H1 (cell line): Measurements from ENCODE around the gene FOXP4. TPM values are rescaled to one million over a fixed set of nuclear protein-coding genes. Genes with fewer than 3 reads are reported as not detected.

ENCODE experiments used
- CEBPB ChIP-seq: IDR thresholded peaks from 2 replicates; pipeline ENCODE4 v1.6.1; 2012; ENCODE audit warnings: low read depth, low read length
- CHD7 ChIP-seq: fragments of 300-600 bp; sonication (generic); IDR thresholded peaks from 2 replicates; pipeline ENCODE4 v1.7.1; 2012; ENCODE audit warnings: low read length, moderate library complexity, mild to moderate bottlenecking, inconsistent platforms; ENCODE audit not compliant: insufficient replicate concordance
- POLR2A ChIP-seq, 2 experiments: IDR thresholded peaks; 1 replicate in 1 of 2; 2 replicates in 1 of 2; pipeline ENCODE4 v1.6.1; 2011; ENCODE audit warnings: low read depth in 2 of 2, low read length in 2 of 2, mild to moderate bottlenecking in 2 of 2; ENCODE audit errors: control extremely low read depth in 1 of 2
- TCF12 ChIP-seq: IDR thresholded peaks from 2 replicates; pipeline ENCODE4 v1.6.1; 2011; ENCODE audit warnings: low read depth, mild to moderate bottlenecking, low read length
- polyA plus RNA-seq, 7 experiments: library from polyadenylated mRNA; depleted of rRNA in 3 of 7; stranded (reverse) in 5 of 7; unstranded in 2 of 7; fragments of >200 nt in 5 of 7; fragments of 200-250 nt in 2 of 7; gene quantifications; 1 replicate in 5 of 7; 2 replicates in 1 of 7; 4 replicates in 1 of 7; pipeline versions ENCODE4 v1.2.1 to v1.2.3, GENCODE V29; 2011 to 2013; ENCODE audit warnings: missing spikeins in 2 of 7, mixed read lengths in 2 of 7
- total RNA-seq: library from RNA; stranded (reverse); fragmentation: NEBNext Ultra II Directional; extraction: Animal tissue kit (Norgen Biotek cat#: 25700); gene quantifications from 2 replicates; pipeline ENCODE4 v1.2.1, GENCODE V29; 2021
- TF ChIP-seq, protein P1 (sequence below): IDR thresholded peaks from 2 replicates; pipeline ENCODE4 v1.6.1; 2011; ENCODE audit warnings: low read depth, mild to moderate bottlenecking, low read length; ENCODE audit not compliant: insufficient read depth

Gene FOXP4
- total and polyA plus RNA-seq, 2 of the 8 experiments (the other 6 are each of a cell fraction or from before 2014, with no cell fraction given), result 4.8 to 13.3 TPM

- no peak for TF ChIP-seq CEBPB
- TF ChIP-seq CHD7, result no peak
- TF ChIP-seq POLR2A (IDR thresholded peaks at IDR 0.05; ENCODE audit: control extremely low read depth in 1 of 2, low read depth in 2 of 2, low read length in 2 of 2), result no peak
- TF ChIP-seq, protein P1, sequence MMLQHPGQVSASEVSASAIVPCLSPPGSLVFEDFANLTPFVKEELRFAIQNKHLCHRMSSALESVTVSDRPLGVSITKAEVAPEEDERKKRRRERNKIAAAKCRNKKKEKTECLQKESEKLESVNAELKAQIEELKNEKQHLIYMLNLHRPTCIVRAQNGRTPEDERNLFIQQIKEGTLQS, result no peak
- TF ChIP-seq TCF12, result no peak
Measured at GRCh38 chr6:41601248-41601549, 55.0 kb downstream of the FOXP4 start (continued).
